Measurements from ENCODE around the gene DCN.

- TF ChIP-seq CTCF (IDR thresholded peaks at IDR 0.05) (no peak), POLR2A (IDR thresholded peaks at IDR 0.05) (no peak)
Measured at GRCh38 chr12:91196436-91196835, 13.8 kb upstream of the DCN start.
